GM18909 (cell line): ENCODE measurements around the gene RPTOR.

Experiments
- ATAC-seq: cut with Tn5 transposase; IDR thresholded peaks from one replicate; pipeline ENCODE4 v1.9.1; 2021; ENCODE audit warnings: mild to moderate bottlenecking; ENCODE audit not compliant: unreplicated experiment, poor library complexity

The RPTOR gene

DNA sequence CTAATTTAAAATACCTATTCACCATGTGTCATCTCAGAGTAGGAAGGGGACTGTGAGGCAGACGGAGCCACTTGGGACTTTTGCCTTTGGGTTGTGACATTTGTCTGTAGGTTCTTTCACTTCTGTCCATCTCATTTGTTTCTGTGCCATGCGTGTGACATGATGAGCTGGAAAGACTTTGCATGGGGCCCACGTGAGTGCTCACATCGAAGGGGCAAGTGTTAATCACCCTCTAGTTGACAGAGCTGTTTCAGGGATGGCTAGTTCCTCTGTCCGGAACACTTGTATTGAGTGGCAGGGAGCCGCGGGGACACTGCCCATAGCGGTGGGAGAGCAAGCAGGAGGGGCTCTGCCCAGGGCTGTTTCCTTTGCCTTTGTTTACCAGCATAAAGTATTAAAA, 112.0 kb downstream of the RPTOR start:
- no peak for ATAC-seq

DNA sequence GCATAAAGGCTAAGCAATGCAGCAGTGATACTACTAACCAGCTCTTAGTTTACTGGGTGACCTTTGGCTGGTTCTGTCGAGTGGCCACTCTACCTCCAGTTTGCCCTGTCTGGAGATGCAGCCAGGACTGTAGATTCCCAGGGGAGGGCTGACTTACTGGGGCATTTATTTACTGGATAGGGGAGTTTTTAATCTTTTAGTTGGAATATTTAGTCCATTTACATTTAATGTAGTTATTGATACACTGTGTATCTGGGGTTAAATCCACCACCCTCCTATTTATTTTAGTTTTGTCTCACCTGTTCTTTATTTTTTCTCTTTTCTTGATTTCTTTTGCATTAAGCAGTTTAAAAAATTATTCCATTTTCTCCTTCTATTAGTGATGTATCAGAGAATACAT, 112.9 kb downstream of the RPTOR start:
- no peak for ATAC-seq

DNA sequence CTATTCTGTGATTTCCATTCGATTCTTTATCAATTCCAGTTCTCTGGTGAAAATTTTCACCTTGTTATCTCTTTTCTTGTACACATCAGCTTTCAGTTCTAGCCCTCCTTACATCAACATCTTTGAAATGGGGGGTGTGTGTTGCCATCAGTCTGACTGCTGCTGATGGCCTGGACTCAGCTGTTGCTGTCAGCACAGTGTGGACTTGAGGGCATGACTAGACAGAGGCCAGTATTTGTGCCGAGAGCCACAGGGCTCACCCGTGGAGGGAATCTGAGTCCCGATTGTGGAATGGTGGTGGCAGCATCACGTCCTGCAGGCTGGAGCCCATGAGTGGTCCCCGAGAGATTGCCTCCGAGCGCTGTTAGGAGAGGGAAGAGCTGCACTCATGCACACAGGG, 114.2 kb downstream of the RPTOR start:
- no peak for ATAC-seq

DNA sequence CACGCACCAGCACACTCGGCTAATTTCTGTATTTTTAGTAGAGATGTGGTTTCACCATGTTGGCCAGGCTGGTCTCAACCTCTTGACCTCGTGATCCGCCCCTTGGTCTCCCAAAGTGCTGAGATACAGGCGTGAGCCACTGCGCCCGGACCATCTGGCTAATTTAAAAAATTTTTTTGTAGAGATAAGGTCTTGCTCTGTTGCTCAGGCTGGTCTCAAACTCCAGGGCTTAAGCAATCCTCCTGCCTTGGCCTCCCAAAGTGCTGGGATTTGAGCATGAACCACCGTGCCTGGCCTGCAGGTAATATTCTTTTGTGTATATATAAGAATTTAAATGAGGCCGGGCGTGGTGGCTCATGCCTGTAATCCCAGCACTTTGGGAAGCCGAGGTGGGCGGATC, 115.0 kb downstream of the RPTOR start:
- no peak for ATAC-seq

DNA sequence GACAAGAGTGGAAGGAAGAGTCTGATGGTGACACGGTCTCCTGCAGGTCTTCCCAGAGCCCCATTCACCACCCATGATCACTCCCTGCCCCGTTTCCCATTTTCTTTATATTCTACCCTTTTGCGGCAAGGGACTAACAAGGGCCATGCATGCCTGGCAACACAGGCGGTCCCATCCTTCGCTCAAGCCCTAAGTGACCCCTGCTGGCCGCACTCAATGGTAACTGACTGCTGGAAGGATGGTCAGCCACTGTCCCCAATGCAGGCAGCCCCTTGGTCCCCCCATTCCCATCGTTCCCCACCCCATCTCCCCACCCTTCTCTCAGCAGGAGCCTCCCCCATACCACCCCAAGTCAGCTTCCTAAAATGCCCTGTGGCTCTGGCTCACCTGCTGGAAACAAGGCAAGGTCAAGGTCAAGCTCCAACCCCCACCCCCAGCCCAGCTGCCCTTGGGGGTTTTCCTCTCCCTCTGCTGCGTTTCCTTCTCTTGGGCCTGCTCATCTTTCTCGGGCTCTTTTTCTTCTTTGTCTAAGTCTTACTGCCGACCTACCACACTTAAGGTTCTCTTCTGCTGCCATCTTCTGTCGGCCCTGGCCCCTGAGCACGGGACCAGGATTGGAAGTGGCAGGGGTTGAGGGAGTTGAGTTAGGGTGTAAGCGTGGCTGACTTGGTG, 116.0 kb downstream of the RPTOR start:
- no peak for ATAC-seq

DNA sequence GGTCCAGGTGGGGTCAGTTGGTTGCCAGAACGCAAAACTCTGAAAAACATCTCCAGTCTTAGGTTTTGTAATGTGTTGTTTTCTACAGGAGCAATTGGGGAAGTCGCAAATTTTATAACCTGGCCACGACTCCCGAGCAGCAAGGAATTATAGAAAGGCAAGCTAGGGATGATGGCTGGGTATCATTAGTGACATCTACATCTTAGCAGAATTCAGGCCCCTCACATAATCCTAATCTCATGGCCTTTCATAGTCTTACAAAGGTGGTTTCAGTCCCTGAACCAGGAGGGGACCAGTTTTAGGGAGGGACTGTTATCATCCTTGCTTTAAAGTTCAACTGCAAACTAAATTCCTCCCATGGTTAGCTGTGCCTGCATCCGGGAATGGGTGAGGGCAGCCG, 117.9 kb downstream of the RPTOR start:
- no peak for ATAC-seq

DNA sequence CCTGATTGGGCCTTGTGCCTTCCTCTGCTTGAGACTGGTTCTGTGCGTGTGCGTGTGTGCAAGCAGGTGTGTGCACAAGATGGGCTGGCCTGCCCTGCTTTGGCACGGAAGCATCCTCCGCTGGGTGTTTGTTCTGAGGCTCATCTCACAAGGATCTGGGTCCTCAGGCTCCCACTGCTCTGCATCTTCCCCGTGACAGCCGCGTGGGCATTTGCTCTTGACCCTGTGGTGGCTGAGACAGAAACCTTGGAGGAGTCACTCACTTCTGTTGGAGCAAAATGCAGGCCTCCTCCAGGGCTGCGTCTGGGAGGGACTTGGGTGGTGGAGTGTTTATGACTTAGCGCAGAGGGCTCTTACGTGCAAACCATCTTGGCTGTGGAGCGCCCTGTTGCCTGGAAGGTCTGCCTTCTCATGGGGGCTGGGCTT, 119.2 kb downstream of the RPTOR start:
- ATAC-seq, result no peak

DNA sequence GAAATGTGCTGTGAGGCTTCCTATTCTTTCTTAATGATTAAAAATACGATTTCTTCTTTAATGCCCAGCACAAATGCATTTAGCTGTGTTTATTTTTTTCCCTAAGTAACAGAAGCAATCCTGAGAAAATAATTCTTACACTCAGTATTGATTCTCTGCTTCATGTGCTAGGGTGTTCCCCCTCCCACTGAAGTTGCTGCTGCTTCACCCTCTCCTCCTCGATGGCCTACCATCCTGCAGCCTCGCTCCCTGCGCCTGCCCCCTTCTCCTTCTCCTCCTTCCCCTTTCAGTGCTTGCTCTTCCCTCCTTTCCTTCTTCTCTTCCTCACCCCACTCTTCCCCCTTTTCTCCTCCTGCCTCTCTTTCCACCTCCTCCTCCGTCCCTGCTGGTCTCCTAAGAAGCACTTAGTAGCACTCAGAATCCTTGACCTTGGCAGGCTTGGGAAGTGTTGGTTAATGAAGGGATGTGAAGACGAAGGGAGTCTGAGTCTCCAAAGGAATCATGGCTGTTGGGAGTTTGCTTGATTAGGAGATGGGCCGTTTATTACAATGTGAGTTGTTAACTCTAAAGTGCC, 119.7 kb downstream of the RPTOR start:
- no peak for ATAC-seq

DNA sequence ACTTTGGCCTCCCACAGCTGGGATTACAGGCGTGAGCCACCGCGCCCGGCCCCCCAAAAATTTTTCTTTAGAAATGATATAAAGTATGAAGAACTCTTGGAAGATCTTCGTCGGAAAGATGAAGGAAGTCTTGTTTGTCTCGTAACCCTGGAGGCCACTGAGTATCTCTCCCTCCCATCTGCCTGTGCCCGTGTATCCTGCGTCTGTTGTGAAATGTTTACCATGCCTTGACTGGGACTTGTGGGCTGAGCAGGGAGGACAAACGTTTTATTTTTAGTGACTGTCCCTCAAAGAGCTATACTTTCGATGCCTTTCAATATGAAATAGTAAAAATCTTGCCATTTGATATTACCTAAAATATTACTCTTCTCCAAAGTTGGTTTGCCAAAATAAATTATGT, 121.2 kb downstream of the RPTOR start:
- no peak for ATAC-seq

DNA sequence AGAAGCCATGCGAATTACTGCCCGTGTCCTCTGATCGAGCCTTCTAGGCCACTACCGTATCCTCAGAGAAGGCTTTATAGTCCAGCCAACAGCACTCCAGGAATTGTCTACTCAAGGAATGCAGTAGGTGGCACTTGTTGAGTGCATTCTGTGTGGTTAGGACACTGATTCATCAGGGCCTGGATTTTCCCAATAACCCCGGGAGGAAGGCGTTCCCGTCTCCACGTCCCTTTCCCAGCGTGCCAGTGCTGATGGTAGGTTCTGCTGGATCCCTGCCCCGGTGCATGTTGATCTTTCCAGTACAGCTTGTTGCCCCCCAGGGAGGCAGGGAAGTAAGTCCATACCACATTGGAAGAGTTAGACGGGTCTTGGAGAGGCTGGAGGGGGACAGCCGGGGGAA, 122.2 kb downstream of the RPTOR start:
- no peak for ATAC-seq

DNA sequence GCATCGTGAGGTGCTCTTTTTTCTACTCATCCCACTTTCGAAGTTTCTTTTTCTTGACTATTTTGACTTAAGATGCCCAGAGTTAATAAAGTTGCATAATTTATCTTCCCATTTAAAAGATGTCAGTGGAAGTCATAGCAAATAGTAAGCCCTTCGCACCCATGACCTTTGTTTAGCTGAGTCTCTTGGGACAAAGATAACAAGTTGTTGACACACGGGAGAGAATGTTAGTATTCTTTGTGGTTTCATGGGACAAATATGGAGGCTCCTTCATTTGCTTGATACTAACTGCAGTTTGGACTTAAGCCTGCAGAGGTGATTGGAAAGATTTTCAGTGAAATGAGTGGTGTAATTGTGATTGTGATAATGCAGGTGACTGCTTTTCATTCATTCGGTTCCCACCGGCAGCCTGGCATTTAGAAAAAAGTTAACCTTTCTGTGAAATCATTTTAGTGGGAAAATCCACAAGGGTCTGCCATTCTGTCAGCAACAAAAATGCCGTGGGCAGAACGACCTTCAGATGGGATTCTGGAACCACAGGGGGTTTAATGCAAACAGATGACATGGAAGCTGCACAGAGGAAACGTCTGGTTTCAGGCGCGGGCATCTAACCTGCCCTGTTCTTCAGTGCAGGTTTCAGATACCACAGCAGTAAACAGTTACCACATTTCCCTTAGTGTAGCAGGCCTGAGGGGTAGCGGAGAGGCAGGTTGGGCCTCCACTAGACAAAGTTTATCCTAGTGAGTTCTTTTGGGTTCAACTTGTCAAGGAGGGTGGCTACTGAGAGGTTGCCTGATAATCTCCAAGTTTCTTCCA, 123.0 kb downstream of the RPTOR start:
- no peak for ATAC-seq

DNA sequence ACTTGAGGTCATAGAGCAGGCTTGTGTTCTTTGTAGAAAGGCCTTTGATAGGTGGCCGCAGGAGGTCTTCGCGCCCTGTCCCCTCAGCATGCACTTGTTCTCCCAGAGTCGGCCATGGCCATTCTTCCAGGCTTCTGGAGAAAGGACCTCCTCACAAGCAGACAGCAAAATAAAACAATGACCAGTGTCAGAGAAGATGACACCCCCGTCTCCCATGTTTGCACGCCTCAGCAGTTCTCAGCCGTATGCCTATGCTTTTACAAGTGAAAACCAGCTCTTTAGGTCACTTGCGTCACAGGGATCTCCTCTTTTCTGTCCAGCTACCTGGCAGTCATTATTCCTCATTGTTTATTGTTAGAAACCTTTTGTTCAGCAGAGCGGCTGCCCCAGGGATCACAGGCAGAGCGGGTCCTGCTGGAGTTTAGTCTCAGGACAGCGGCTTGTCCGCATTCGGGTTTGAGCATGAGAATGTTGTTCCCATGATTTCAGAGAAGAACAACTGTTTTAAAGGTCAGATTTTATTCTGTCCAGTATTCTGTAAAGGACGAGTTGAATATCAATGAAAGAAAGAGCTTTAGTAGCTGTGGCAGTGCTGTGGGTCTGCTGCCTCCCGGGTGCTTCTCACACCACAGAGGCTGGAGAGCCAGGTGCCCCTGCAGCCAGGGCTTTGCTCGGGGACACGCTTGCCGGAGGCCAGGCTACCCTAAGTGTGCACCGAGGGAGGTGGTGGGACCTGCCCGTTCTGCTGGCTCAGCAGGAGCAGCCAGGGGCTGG, 123.9 kb downstream of the RPTOR start:
- ATAC-seq, result no peak

DNA sequence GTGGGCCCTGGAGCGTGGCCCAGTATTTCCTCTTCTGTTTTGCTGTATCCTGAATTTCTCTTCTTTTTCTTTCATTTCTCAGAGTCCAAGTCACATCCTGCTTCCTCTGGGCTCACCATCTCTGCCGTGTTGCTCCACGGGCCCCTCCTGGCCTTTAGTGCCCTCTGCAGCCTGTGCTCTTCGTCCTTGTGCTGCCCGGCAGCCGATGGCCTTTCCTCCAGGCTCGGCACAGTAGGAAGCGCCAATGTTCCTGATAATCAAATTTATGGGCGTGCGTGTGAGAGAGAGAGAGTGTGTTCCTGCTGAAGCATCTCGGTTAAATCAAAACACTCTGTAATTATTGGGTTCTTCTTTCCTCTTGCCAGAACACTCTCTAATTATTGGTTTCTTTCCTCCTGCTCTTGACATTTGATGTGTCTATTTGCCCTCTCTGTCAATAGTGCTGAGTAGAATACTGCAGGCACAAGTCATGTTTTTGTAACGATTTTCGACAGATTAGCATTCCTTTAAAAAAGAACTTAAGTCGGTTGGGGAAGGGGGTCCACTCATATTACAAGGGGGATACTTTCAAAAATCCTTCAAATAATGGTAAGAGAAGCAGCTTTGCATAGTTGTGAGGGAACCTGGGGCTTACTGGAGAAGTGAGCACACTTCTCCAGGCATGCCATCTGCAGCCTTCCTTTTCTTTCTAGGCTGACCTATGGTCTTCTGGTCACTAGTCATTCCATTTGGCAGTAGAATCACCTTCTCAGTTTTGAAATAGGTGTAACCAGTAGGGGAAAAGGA, 126.6 kb downstream of the RPTOR start:
- no peak for ATAC-seq

DNA sequence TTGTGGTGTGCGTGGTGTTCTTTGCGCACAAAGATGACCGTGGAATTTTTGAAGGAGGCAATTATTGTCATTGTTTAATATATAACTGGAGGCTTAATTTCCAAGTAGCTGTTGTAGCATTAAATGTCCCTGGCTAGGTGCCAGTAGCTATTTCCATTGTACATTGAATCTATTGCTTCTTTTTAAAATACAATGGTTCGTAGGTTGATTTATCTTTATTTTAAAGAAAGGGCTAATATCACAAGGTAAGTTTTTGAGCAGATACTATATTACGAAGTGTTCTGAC, 127.1 kb downstream of the RPTOR start:
- no peak for ATAC-seq

DNA sequence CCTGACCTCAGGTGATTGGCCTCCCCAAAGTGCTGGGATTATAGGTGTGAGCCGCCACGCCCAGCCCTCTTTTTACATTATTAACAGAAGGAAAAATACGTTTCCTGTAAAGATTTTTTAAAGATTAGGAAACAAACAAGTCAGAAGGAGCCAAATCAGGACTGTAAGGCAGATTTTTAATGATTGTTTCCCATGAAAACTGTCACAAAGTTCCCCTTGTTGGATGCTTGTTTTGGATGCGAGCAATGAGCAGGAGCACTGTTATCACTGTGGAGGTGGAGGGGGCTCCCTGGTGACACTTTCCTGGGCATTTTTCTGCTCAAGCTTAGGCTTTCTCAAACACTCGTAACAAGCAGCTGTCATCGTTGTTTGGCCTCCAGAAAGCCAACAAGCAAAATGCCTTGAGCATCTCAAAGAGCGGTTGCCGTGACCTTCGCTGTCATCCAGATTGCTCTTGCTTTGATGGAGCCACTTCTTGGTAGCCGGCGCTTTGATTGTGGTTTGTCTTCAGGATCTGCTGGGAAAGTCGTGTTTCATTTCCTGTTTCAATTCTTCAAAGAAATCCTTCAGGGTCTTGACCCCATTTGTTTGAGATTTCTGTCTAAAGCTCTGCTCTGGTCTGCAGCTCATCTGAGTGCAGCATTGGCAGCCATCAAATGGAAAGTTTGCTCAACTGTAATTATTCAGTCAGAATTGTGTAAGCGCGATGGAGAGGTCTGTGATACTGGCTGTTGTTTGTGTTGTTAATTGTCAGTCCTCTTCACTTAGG, 128.7 kb downstream of the RPTOR start:
- no peak for ATAC-seq

DNA sequence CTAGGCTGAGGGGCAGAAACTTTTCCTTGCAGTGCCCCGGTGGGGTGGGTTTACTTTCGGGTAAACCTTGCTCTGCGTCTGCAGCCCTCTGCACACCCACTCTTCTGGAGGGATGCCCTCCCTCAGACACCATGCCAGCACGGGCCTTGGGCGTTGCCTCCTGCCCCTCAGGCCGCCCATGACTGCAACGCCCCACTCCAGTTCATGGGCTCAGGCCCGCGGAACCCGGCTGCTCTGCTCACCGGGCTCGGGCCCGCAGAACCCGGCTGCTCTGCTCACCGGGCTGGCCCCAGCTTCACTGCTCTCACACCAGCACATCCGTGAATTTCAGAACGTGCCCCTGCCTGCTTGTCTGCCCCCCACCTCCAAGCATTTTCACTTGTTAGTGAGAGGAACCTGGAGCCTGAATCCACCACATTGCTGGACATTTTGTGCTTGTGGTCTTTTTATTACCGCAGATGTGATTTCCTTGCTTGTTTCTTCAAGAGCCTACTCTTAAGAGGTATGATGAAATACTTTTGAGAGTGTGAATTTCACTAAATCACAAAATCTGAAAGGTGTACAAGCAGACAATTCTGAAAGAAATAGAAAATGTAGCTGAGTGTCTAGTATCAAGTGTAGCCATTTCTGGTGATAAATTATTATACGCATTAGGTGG, 130.9 kb downstream of the RPTOR start:
- no peak for ATAC-seq

DNA sequence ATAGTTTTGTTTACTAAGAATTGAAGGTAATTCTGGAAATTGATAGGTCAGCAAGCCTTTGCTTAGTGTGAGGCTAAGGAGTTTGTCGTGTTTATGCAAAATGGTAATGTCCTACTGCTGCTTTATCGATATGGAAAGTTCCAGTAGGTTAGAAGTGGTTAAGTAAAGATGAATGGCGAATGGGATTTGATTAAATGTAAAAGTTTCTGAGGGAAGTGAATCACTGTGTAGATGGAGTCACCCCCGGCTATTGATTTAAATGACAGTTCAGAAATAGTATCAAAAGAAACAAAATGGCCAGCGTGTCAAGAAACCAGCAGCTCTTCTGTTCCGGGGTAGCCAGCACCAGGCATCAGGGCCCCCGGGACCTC, 131.4 kb downstream of the RPTOR start:
- ATAC-seq, result no peak

DNA sequence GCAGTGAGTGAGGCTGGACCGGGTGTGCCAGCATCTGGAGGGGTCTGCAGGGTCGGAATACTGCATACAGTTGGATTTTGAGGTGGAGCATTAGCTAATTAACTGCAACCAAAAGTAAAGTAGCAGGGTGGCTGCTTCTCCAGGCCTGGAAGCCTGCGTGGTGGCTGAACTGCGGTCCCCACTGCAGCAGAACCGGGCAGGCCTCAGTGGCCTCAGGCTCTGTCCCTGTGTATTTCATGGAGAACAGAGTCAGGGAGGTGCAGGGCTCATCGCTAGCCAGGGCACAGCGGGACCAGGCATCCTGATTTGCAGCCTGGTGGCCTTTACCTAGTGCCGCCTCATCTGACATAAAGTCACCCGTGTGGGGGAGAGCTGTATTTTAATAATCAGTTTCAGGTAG, 131.9 kb downstream of the RPTOR start:
- ATAC-seq, result no peak

DNA sequence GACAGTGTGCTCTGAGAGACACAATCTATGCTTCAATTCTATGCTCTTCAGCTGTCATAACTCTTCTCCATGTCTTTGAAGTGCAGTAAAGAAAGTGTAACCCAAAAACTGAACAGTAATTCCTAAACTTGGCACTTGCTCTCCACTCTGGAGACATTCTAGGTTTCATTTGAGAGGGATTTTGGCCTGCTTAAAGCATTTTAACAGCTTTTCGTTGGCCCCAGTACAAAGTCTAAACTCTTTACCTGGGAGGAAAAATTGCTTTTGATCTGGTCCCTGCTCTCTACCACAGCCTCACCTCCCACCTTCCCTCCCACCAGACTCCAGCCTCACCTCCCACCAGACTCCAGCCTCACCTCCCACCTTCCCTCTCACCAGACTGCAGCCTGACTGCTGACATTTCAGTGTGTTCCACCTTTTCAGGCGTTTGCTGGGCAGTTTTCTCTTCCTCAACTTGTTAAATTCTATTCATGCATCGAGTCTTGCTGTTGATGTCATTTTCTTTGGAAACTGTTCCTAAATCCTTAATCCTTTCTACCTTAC, 132.6 kb downstream of the RPTOR start:
- no peak for ATAC-seq
